B cell (primary cell): ENCODE results near the gene CCDC68. TPM values are rescaled to one million over a fixed set of nuclear protein-coding genes. Genes with fewer than 3 reads are reported as not detected.

Source experiments
- ATAC-seq: fragments of 200-7000 bp; cut with Tn5 transposase; one replicate; pipeline ENCODE4 v1.10.0; 2021; ENCODE audit warnings: low read depth, mild to moderate bottlenecking, moderate number of reproducible peaks, moderate library complexity
- CTCF ChIA-PET: fragments of 350-600 bp; sonication (Branson Sonifier 250); formaldehyde crosslinking; loops from one replicate; lab custom pipeline; 2021; ENCODE audit warnings: antibody characterized with exemption, inconsistent platforms; lab: Charles Lee
- POLR2A ChIA-PET: fragments of 350-600 bp; sonication (Branson Sonifier 250); formaldehyde crosslinking; loops from one replicate; lab custom pipeline; 2021; ENCODE audit warnings: antibody characterized with exemption; lab: Charles Lee
- DNase-seq: peaks from one replicate; pipeline ENCODE4 v3.0.0; 2013
- H2AFZ ChIP-seq: 2 replicates; pipeline ENCODE4 v1.6.1; 2012; ENCODE audit warnings: mild to moderate bottlenecking, low read depth, low read length; ENCODE audit not compliant: insufficient read depth, poor library complexity, severe bottlenecking
- H3K27ac ChIP-seq, 2 donors: 1 replicate in 1 of 2; 2 replicates in 1 of 2; pipeline ENCODE4 v1.5.1; 2012 to 2013; ENCODE audit warnings: low read length in 2 of 2, mild to moderate bottlenecking in 2 of 2, moderate library complexity in 1 of 2
- H3K27me3 ChIP-seq, 4 experiments: fragments of 200-600 bp in 1 of 4; sonication (generic) in 1 of 4; replicated peaks in 1 of 4; 1 replicate in 2 of 4; 2 replicates in 2 of 4; pipeline versions ENCODE4 v1.6.1 to v1.7.0; 2013 to 2016; ENCODE audit warnings: low read length in 3 of 4, mild to moderate bottlenecking in 2 of 4, mixed read lengths in 1 of 4, moderate library complexity in 1 of 4; ENCODE audit not compliant: insufficient read depth in 4 of 4, control insufficient read depth in 3 of 4; ENCODE audit errors: control extremely low read depth in 1 of 4
- H3K36me3 ChIP-seq, 2 experiments: replicated peaks in 1 of 2; 1 replicate in 1 of 2; 2 replicates in 1 of 2; pipeline versions ENCODE4 v1.6.1 to v1.7.1; 2013; ENCODE audit warnings: low read length in 1 of 2; ENCODE audit not compliant: insufficient read depth in 2 of 2, control insufficient read depth in 1 of 2; ENCODE audit errors: control extremely low read depth in 1 of 2, extremely low read depth in 1 of 2
- H3K4me1 ChIP-seq, 2 donors: fragments of 200-600 bp in 1 of 2; sonication (generic) in 1 of 2; 1 replicate in 1 of 2; 2 replicates in 1 of 2; pipeline versions ENCODE4 v1.5.1 to v1.6.1; 2013 to 2017; ENCODE audit warnings: low read length in 2 of 2; ENCODE audit not compliant: control insufficient read depth in 2 of 2, insufficient read depth in 2 of 2
- H3K4me2 ChIP-seq: replicated peaks from 2 replicates; pipeline ENCODE3; 2012; ENCODE audit warnings: mild to moderate bottlenecking, low read depth, low read length; ENCODE audit not compliant: poor library complexity, severe bottlenecking
- H3K4me3 ChIP-seq, 5 experiments: fragments of 200-600 bp in 1 of 5; sonication (generic) in 1 of 5; 1 replicate in 3 of 5; 2 replicates in 2 of 5; pipeline versions ENCODE4 v1.5.1 to v1.7.0; 2011 to 2016; ENCODE audit warnings: low read length in 4 of 5, mild to moderate bottlenecking in 4 of 5, low read depth in 2 of 5, control low read depth in 1 of 5, moderate library complexity in 1 of 5; ENCODE audit not compliant: insufficient read depth in 1 of 5; ENCODE audit errors: control extremely low read depth in 1 of 5, extremely low read depth in 1 of 5
- H3K79me2 ChIP-seq: fragments of 200-600 bp; sonication (generic); one replicate; pipeline ENCODE4 v1.6.0; 2016; ENCODE audit warnings: low read length; ENCODE audit not compliant: control insufficient read depth, insufficient read depth
- H3K9ac ChIP-seq: fragments of 200-600 bp; sonication (generic); 2 replicates; pipeline ENCODE4 v1.6.1; 2017; ENCODE audit warnings: mild to moderate bottlenecking, low read length, moderate library complexity
- H3K9me3 ChIP-seq, 3 donors: one replicate each; pipeline versions ENCODE4 v1.6.1 to v1.7.1; 2013; ENCODE audit warnings: low read length in 2 of 3; ENCODE audit not compliant: control insufficient read depth in 2 of 3, insufficient read depth in 1 of 3; ENCODE audit errors: control extremely low read depth in 1 of 3
- H4K20me1 ChIP-seq: 2 replicates; pipeline ENCODE4 v1.6.0; 2012; ENCODE audit warnings: mild to moderate bottlenecking, low read length; ENCODE audit not compliant: insufficient read depth, control insufficient read depth, poor library complexity, severe bottlenecking
- H3K27ac Mint-ChIP-seq: one replicate; pipeline ENCODE4 v1.8.0; 2021; ENCODE audit warnings: mixed read lengths
- H3K27me3 Mint-ChIP-seq: one replicate; pipeline ENCODE4 v1.8.0; 2021; ENCODE audit warnings: mixed read lengths
- H3K4me1 Mint-ChIP-seq: one replicate; pipeline ENCODE4 v1.8.0; 2021; ENCODE audit warnings: mixed read lengths
- H3K4me3 Mint-ChIP-seq: one replicate; pipeline ENCODE4 v1.8.0; 2021; ENCODE audit warnings: mixed read lengths
- H3K9me3 Mint-ChIP-seq: one replicate; pipeline ENCODE4 v1.8.0; 2022; ENCODE audit warnings: mixed read lengths; ENCODE audit not compliant: insufficient read depth
- CTCF ChIP-seq: fragments of 200-600 bp; IDR thresholded peaks from one replicate; pipeline ENCODE4 v1.8.0; 2022; ENCODE audit warnings: antibody characterized with exemption, mild to moderate bottlenecking
- EZH2 ChIP-seq: IDR thresholded peaks from 2 replicates; pipeline ENCODE4 v1.6.1; 2012; ENCODE audit warnings: borderline replicate concordance, low read depth, mild to moderate bottlenecking, moderate library complexity, low read length; ENCODE audit not compliant: insufficient read depth, poor library complexity, severe bottlenecking
- whole genome bisulfite sequencing: methylation state at CpG from one replicate; pipeline ENCODE4 v1.1.5; 2013; ENCODE audit warnings: missing lambda C conversion rate; ENCODE audit not compliant: insufficient coverage; 5-methylcytosine and 5-hydroxymethylcytosine counted together
- intact Hi-C: fragments of 100-400 bp; cut with micrococcal nuclease; formaldehyde crosslinking; loops from one replicate; pipeline ENCODE4 v1.10.0; 2022
- polyA plus RNA-seq: library from polyadenylated mRNA; depleted of rRNA; stranded (reverse); fragments of >200 nt; gene quantifications from 2 replicates; pipeline ENCODE4 v1.2.3, GENCODE V29; 2012
- total RNA-seq, 2 donors: library from RNA; stranded (reverse); fragments of 120-200 nt in 1 of 2; gene quantifications; 1 replicate in 1 of 2; 2 replicates in 1 of 2; pipeline versions ENCODE4 v1.2.3 to v1.2.4, GENCODE V29; 2013 to 2022

Gene CCDC68
- total and polyA plus RNA-seq, 2 donors (not counting 1 experiment from before 2014, with no cell fraction given): 0.01 to 0.32 TPM

GRCh38 chr18:54900290-54900689 is 59.0 kb downstream of the CCDC68 start:
- no peak for DNase-seq
- H3K27ac Mint-ChIP-seq: no peak overlapping the region
- Histone ChIP-seq H3K9ac (no peak overlapping the region), H3K9me3 (no peaks in the 10 kb centered on the region), H3K27ac (no peak overlapping the region), H3K36me3 (no peaks in the 10 kb centered on the region), H3K4me2 (no peak overlapping the region), H3K27me3 (no peaks in the 10 kb centered on the region), H4K20me1 (no peaks in the 10 kb centered on the region), H3K4me3 (no peak overlapping the region), H3K4me1 (no peaks in the 10 kb centered on the region), H2AFZ (no peak overlapping the region), H3K79me2 (no peaks in the 10 kb centered on the region)
- peaks cover 6% of the 10 kb centered on the region for H3K27me3 Mint-ChIP-seq
- no peak overlapping the region for H3K4me3 Mint-ChIP-seq
- no peaks in the 10 kb centered on the region for H3K9me3 Mint-ChIP-seq
- CTCF ChIA-PET: no interaction called here
- intact Hi-C loops: no loop called here
- ATAC-seq: no peak
- H3K4me1 Mint-ChIP-seq: no peaks in the 10 kb centered on the region
- POLR2A ChIA-PET: no interaction called here
- TF ChIP-seq CTCF (no peak), EZH2 (no peak)
- 100% methylated on average over 2 of the region's 2 CpGs for WGBS

DNA sequence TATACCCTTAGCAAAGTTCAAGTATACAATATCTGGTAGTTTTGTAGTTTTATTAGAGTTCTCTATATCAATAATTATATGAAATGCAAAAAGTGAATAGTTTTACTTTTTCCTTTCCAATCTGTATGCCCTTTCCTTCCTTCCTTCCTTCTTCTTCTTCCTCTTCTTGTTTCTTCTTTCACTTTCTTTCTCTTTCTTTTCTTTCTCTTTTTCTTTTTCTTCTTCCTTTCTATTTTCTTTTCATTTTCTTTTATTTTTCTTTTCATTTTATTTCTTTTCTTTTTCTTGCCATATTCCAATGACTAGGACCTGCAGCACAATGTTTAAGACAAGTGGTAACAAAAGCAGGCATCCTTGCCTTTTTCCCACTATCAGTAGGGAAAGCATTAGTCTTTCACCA is 59.8 kb downstream of the CCDC68 start:
- Mint-ChIP-seq H3K27me3 (peaks cover 6% of the 10 kb centered on the region), H3K4me3 (no peak overlapping the region), H3K27ac (no peak overlapping the region), H3K4me1 (no peaks in the 10 kb centered on the region), H3K9me3 (no peaks in the 10 kb centered on the region)
- ChIA-PET CTCF (no interaction called here), POLR2A (no interaction called here)
- H3K4me2 ChIP-seq: no peak overlapping the region
- no peaks in the 10 kb centered on the region for H3K79me2 ChIP-seq
- no peak overlapping the region for H3K9ac ChIP-seq
- no peak for ATAC-seq
- H2AFZ ChIP-seq: no peak overlapping the region
- H3K4me3 ChIP-seq: no peak overlapping the region
- no peaks in the 10 kb centered on the region for H3K9me3 ChIP-seq
- H4K20me1 ChIP-seq: no peaks in the 10 kb centered on the region
- no peak for DNase-seq
- H3K27ac ChIP-seq: no peak overlapping the region
- H3K27me3 ChIP-seq: no peaks in the 10 kb centered on the region
- intact Hi-C loops: no loop called here
- peak; percentile 26 for TF ChIP-seq CTCF
- no peak for TF ChIP-seq EZH2
- no peaks in the 10 kb centered on the region for H3K36me3 ChIP-seq
- H3K4me1 ChIP-seq: no peaks in the 10 kb centered on the region
